ENCODE results near the gene NOSTRIN. TPM values are rescaled to one million over a fixed set of nuclear protein-coding genes. Genes with fewer than 3 reads are reported as not detected.

The NOSTRIN gene
- total and polyA plus RNA-seq, 4 donors: 4.1 to 16.7 (median 8.5) TPM

DNA sequence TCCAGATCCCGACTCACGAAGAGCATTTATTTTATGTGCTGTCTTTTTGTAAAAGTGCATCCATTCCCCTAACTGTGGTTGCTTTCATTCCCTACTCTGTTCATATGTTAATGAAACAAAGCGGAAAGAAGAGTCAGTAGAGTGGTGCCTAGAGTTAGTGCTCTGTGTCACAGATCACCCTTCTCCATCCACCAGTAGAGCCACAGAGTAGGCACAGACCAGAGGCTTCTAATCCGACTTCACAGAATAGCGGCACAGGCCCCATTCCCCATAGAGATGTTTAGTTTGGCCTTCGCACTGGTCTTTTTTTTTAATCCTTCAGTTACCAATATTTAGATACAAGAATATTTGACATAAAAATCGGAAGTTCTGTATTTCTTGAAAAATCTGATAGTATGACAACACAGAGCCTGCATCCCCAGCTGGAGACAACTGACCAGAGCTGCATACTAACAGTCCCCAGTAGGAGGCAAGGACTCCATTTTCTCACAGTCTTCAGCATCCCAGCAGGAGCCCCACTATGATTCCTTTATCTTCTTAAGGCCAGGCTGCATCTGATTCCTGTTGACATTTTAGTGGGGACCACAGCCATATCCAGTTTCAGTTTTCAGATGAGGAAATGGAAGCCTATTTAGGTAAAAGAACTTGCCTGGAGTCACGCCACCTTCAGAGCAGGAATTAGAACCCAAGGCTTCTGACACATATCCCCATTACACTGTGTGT, 105.7 kb downstream of the NOSTRIN start:
- peaks cover 0 to 2% (median 0%) of the 10 kb centered on the region in 4 donors for H3K27me3 ChIP-seq (ENCODE audit: control insufficient read depth in 4 of 4, insufficient read depth in 4 of 4, low read length in 3 of 4)
- no peak for DNase-seq (ENCODE audit: low spot score)

More for the DNA sequence above, 105.7 kb downstream of the NOSTRIN start:
- Histone ChIP-seq H3K4me1 (ENCODE audit: control insufficient read depth in 4 of 4, insufficient read depth in 4 of 4, low read length in 3 of 4) (peaks cover 2 to 5% (median 4%) of the 10 kb centered on the region in 4 donors), H3K9me3 (ENCODE audit: control insufficient read depth in 4 of 4, low read length in 3 of 4) (no peaks in the 10 kb centered on the region), H3K9ac (ENCODE audit: low read depth in 1 of 2, low read length in 2 of 2) (no peak overlapping the region), H3K4me3 (ENCODE audit: low read depth in 1 of 3, low read length in 3 of 3) (no peak overlapping the region), H3K36me3 (ENCODE audit: control insufficient read depth in 4 of 4, insufficient read depth in 3 of 4, low read depth in 1 of 4, low read length in 3 of 4) (no peaks in the 10 kb centered on the region), H3K27ac (ENCODE audit: low read depth in 1 of 2, low read length in 2 of 2) (no peak overlapping the region)
- TF ChIP-seq GABPA (IDR thresholded peaks at IDR 0.05 in 1 of 2, conservative IDR thresholded peaks at IDR 0.05 in 1 of 2) (no peak), TAF1 (conservative IDR thresholded peaks at IDR 0.05) (no peak), NR2F2 (IDR thresholded peaks at IDR 0.05) (no peak), FOXA1 (IDR thresholded peaks at IDR 0.05) (no peak), SP1 (IDR thresholded peaks at IDR 0.05) (no peak), HNF4G (IDR thresholded peaks at IDR 0.05) (no peak), EGR1 (IDR thresholded peaks at IDR 0.05; ENCODE audit: low read depth in 2 of 2) (no peak), HNF4A (conservative IDR thresholded peaks at IDR 0.05) (no peak), JUND (IDR thresholded peaks at IDR 0.05) (no peak), RAD21 (IDR thresholded peaks at IDR 0.05) (no peak), RXRA (IDR thresholded peaks at IDR 0.05) (no peak), FOXA2 (IDR thresholded peaks at IDR 0.05) (no peak)
- TF ChIP-seq, protein P1, sequence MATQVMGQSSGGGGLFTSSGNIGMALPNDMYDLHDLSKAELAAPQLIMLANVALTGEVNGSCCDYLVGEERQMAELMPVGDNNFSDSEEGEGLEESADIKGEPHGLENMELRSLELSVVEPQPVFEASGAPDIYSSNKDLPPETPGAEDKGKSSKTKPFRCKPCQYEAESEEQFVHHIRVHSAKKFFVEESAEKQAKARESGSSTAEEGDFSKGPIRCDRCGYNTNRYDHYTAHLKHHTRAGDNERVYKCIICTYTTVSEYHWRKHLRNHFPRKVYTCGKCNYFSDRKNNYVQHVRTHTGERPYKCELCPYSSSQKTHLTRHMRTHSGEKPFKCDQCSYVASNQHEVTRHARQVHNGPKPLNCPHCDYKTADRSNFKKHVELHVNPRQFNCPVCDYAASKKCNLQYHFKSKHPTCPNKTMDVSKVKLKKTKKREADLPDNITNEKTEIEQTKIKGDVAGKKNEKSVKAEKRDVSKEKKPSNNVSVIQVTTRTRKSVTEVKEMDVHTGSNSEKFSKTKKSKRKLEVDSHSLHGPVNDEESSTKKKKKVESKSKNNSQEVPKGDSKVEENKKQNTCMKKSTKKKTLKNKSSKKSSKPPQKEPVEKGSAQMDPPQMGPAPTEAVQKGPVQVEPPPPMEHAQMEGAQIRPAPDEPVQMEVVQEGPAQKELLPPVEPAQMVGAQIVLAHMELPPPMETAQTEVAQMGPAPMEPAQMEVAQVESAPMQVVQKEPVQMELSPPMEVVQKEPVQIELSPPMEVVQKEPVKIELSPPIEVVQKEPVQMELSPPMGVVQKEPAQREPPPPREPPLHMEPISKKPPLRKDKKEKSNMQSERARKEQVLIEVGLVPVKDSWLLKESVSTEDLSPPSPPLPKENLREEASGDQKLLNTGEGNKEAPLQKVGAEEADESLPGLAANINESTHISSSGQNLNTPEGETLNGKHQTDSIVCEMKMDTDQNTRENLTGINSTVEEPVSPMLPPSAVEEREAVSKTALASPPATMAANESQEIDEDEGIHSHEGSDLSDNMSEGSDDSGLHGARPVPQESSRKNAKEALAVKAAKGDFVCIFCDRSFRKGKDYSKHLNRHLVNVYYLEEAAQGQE (IDR thresholded peaks at IDR 0.05): no peak
- TF ChIP-seq, protein P2, sequence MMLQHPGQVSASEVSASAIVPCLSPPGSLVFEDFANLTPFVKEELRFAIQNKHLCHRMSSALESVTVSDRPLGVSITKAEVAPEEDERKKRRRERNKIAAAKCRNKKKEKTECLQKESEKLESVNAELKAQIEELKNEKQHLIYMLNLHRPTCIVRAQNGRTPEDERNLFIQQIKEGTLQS (IDR thresholded peaks at IDR 0.05): no peak
- TF ChIP-seq, protein P3, sequence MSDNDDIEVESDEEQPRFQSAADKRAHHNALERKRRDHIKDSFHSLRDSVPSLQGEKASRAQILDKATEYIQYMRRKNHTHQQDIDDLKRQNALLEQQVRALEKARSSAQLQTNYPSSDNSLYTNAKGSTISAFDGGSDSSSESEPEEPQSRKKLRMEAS (IDR thresholded peaks at IDR 0.05): no peak
- TF ChIP-seq, protein P4, sequence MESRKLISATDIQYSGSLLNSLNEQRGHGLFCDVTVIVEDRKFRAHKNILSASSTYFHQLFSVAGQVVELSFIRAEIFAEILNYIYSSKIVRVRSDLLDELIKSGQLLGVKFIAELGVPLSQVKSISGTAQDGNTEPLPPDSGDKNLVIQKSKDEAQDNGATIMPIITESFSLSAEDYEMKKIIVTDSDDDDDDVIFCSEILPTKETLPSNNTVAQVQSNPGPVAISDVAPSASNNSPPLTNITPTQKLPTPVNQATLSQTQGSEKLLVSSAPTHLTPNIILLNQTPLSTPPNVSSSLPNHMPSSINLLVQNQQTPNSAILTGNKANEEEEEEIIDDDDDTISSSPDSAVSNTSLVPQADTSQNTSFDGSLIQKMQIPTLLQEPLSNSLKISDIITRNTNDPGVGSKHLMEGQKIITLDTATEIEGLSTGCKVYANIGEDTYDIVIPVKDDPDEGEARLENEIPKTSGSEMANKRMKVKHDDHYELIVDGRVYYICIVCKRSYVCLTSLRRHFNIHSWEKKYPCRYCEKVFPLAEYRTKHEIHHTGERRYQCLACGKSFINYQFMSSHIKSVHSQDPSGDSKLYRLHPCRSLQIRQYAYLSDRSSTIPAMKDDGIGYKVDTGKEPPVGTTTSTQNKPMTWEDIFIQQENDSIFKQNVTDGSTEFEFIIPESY (IDR thresholded peaks at IDR 0.05): no peak
- TF ChIP-seq, protein P5, sequence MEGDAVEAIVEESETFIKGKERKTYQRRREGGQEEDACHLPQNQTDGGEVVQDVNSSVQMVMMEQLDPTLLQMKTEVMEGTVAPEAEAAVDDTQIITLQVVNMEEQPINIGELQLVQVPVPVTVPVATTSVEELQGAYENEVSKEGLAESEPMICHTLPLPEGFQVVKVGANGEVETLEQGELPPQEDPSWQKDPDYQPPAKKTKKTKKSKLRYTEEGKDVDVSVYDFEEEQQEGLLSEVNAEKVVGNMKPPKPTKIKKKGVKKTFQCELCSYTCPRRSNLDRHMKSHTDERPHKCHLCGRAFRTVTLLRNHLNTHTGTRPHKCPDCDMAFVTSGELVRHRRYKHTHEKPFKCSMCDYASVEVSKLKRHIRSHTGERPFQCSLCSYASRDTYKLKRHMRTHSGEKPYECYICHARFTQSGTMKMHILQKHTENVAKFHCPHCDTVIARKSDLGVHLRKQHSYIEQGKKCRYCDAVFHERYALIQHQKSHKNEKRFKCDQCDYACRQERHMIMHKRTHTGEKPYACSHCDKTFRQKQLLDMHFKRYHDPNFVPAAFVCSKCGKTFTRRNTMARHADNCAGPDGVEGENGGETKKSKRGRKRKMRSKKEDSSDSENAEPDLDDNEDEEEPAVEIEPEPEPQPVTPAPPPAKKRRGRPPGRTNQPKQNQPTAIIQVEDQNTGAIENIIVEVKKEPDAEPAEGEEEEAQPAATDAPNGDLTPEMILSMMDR (IDR thresholded peaks at IDR 0.05; ENCODE audit: low read depth, low read length, missing input control): no peak
- WGBS: 92% methylated on average over 8 of the region's 8 CpGs

All from liver (tissue), 9 donors.